Measurements from ENCODE around the gene ZEB2.

DNA sequence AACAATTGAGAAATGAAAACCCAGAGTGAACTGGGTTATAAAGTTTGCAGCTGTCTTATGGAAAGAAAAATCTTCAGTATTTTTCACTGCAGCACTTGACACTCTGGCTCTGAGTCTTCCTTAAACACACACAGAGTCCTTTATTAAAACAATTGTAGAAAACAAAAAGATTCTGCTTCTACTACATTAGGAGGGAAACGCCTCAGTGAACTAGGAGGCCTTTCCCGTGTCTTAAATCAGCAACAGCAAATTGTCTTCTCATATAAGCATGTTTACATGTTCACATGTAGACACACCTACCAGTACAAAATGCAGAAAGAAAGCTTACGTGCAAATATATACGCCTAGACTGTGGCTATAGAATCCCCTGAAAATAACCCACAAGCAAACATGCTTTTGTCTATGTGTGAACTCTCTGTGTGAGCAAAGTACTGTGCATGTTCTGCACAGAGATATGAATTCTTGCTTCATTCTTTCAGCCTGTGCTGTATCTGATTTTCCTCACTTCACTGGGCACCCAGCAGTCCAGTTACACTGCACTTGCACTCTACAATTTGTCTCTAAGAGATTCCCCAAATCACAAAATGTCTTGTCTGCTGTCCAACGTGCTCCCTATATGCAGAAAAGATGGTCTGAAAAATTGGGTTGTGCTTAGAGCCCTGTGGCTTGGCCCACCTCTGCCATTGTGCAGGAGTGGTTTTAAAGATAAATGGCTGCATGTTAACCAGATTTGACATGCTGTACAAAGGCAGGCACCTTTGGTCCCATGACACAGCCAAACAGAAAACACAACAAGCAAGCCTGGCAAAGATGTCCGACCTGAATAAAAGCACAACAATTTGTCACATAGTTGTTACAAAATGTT, 24.5 kb downstream of the ZEB2 start:
- TF ChIP-seq, protein P1, sequence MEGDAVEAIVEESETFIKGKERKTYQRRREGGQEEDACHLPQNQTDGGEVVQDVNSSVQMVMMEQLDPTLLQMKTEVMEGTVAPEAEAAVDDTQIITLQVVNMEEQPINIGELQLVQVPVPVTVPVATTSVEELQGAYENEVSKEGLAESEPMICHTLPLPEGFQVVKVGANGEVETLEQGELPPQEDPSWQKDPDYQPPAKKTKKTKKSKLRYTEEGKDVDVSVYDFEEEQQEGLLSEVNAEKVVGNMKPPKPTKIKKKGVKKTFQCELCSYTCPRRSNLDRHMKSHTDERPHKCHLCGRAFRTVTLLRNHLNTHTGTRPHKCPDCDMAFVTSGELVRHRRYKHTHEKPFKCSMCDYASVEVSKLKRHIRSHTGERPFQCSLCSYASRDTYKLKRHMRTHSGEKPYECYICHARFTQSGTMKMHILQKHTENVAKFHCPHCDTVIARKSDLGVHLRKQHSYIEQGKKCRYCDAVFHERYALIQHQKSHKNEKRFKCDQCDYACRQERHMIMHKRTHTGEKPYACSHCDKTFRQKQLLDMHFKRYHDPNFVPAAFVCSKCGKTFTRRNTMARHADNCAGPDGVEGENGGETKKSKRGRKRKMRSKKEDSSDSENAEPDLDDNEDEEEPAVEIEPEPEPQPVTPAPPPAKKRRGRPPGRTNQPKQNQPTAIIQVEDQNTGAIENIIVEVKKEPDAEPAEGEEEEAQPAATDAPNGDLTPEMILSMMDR (conservative IDR thresholded peaks at IDR 0.05; ENCODE audit: low read length), result no peak
- TF ChIP-seq EZH2phosphoT487 (IDR thresholded peaks at IDR 0.05; ENCODE audit: borderline replicate concordance, low read depth, low read length), result no peak

All from OCI-LY7 (cell line).